Raji (cell line): Measurements from ENCODE around the gene CPNE2.

Source experiments
- POLR2A ChIP-seq: IDR thresholded peaks from 2 replicates; pipeline ENCODE4 v1.6.1; 2011; ENCODE audit warnings: low read depth, low read length, control low read depth; ENCODE audit not compliant: insufficient read depth

CPNE2 gene

DNA sequence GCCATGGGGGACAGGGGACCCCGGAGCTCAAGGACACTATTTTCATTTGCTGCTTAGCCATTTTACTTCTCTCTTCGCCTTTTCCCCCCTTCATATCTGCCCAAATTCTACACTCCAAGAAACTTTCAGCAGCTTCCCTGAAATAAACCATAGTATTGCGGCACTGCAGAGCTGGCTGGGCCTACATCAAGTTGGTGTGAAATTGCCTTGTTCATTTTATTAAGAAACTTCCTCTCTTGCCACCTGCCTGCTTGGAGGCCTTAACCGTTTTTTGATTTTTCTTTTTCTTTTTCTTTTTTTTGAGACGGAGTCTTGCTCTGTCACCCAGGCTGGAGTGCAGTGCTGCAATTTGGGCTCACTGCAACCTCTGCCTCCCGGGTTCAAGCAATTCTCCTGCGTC, 7.4 kb upstream of the CPNE2 start:
- TF ChIP-seq POLR2A, result no peak

GRCh38 chr16:57087003-57087402, 5.4 kb upstream of the CPNE2 start:
- TF ChIP-seq POLR2A, result no peak

GRCh38 chr16:57089406-57089805, 3.0 kb upstream of the CPNE2 start:
- TF ChIP-seq POLR2A, result no peak

GRCh38 chr16:57091200-57091974, 996 bp upstream of the CPNE2 start:
- TF ChIP-seq POLR2A, result no peak

DNA sequence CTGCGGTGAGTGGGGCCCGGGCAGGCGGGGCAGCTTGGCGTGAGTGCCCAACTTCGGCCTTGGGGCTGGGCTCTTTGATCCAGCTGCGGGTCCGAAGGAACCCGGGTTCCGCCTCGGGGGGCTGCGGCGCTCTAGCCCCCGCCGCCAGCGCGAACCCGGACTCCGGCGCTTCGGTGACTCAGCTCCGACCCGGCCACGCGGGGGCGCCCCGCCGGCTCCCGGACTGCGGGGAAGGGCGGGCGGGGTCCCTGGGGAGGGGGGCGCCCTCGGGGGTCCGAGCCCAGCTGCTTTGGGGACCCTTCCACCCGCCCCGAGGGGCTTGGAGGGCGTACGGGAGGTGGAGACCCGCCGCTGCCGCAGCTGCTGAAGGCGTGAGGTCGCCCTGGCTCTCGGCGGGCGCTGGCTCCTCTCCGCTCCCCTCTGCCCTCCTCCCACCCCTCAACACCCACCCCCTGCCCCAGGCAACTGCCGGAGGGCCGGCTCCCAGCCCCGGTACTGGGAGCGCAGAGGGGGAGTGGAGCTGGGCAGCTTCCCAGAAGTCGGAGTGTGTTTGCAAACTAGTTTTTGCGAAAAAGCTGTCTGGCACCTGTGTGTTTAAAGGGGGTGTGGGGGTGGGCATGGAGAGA, 516 bp downstream of the CPNE2 start:
- no peak for TF ChIP-seq POLR2A

- no peak for TF ChIP-seq POLR2A
Observed at GRCh38 chr16:57093666-57094564, 1.5 kb downstream of the CPNE2 start.

DNA sequence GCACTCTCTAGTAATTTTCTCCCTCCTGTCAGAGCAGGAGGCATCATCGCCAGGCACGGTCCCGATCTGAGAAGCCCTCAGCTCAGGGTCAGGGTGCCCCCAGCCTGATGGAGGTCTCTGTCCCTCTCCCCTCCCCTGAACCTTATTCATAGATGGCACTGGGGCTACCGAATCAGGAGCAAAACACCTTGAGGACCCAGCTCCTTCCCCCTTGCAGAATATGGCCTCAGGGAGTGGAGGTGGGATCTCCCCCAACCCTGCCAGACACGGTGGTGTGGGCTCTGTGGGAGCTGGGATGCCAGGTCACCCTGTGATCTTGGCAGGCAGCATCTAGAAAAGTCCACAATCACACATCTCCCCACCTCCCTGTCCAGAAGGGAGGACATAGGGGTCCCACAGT, 2.5 kb downstream of the CPNE2 start:
- TF ChIP-seq POLR2A, result no peak

DNA sequence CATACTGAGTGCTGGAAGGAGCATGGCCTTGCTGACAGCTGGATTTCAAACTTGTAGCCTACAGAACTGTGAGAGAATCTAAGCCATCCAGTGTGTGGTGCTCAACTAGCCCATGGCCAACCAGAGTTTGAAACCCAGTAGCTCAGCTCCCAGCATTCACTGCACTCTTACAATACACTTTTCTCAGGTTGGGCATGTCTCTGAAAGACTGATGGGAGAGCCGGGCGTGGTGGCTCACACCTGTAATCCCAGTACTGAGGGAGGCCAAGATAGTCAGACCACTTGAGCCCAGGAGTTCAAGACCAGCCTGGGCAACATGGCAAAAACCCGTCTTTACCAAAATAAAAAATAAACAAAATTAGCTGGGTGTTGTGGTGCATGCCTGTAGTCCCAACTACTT, 3.8 kb downstream of the CPNE2 start:
- TF ChIP-seq POLR2A, result no peak

DNA sequence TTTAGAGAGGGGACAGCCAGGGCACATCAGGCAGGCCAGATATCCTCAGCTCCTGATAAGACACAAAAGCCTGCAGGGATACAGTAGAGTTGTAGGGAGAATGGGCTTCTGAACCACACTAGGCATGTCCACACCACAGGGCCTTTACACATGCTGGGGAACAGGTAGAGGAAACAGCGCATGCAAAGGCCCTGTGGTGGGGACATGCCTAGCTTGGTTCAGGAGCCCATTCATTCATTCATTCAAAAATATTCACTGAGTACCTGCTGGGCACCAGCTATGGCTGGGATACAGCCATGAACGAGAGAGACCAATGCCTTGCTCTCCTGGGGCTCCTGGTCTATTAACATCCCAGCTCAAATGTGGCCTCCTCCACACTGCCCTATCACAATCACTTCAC, 4.4 kb downstream of the CPNE2 start:
- TF ChIP-seq POLR2A, result no peak

- no peak for TF ChIP-seq POLR2A
Observed at GRCh38 chr16:57098188-57098841, 5.9 kb downstream of the CPNE2 start.

DNA sequence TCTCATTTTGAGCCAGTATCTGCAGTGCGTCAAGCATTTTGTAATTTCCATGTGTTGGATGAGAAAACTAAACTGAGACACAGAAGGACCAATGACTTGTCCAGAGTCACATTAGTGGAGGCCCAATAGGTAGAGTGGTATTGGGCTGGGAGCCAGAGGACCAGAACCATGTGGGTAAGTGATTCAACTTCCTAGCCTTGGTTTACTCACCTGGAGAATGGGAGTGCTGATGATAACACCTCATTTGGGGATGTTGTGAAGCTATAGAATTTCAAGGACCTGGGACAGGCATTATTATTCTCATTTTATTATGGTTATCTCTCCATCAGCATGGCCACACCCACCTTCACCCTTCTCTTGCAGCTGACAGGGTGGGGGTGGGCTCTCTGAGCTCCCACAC, 8.1 kb downstream of the CPNE2 start:
- TF ChIP-seq POLR2A, result no peak

DNA sequence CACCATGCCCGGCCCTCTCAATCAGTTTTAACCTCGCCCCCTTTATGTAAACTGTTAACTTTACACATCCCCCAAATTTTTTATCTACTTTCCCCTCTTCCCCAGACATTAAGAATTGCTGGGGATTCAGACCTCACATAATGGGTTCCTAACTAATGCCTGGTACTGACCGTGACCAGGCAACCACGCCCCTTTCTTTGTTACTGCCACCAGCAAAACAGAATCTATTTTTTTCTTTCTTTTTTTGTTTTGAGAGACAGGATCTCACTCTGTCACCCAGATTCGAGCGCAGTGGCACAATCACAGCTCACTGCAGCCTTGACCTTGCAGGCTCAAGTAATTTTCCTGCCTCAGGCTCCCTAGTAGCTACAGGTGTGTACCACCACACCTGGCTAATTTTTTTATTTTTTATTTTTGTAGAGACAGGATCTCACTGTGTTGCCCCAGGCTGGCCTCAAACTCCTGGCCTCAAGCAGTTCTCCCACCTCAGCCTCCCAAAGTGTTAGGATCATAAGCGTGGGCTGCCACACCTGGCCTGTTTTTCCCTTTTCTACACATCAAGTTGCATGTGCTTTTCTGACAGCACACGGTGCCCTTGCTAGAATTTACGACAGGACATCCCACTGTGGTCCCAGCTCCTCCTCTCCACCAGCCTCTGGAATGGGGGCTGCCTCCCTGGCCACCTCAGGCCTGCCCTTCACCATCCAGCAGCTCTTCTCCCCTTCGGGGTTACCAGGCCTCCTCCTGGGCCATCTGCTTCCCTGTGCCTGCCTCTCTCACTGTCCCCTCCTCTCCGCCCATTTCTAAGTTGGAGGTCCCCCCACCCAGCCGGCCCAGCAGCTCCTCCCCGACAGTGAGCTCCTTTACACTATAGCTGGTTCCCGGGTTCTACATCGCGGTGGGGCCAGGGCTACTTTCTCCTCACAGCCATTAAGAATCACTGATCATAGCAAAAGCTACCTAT, 10.8 kb downstream of the CPNE2 start:
- TF ChIP-seq POLR2A, result no peak

GRCh38 chr16:57104706-57105105, 12.3 kb downstream of the CPNE2 start:
- no peak for TF ChIP-seq POLR2A

GRCh38 chr16:57105184-57105583, 12.8 kb downstream of the CPNE2 start:
- no peak for TF ChIP-seq POLR2A
